NOMO-1 treated with dmso at 0.1 percent for 144 hours (cell line): ENCODE data around the gene GJB5.
"Not testable (repeated sequence)": the region's sequence is repeated elsewhere in the genome, so short reads cannot be mapped to it uniquely, and the experiment has no call there.

Source experiments
- DNase-seq: peaks from one replicate; lab custom pipeline; 2025; ENCODE audit not compliant: unreplicated experiment; lab: John Stamatoyannopoulos, UW

The GJB5 gene

GRCh38 chr1:34754964-34755637 is at the start of gene GJB5:
Gene GJB5, plus strand, starts transcription at chr1:34755047. Its CDS starts 2,284 bp downstream, at chr1:34757331.
- no peak for DNase-seq

GRCh38 chr1:34705077-34705476 is 49.8 kb upstream of the GJB5 start:
- DNase-seq, result no peak

GRCh38 chr1:34708106-34708505 is 46.7 kb upstream of the GJB5 start:
- no peak for DNase-seq

- DNase-seq, result no peak
Measured at GRCh38 chr1:34709547-34709946, 45.3 kb upstream of the GJB5 start.

GRCh38 chr1:34710812-34711211 is 44.0 kb upstream of the GJB5 start:
- no peak for DNase-seq

GRCh38 chr1:34711485-34711884 is 43.4 kb upstream of the GJB5 start:
- no peak for DNase-seq

- DNase-seq, result no peak
Measured at GRCh38 chr1:34712007-34712688, 42.7 kb upstream of the GJB5 start.

- DNase-seq, result no peak
Measured at GRCh38 chr1:34713443-34713842, 41.4 kb upstream of the GJB5 start.

- no peak for DNase-seq
Measured at GRCh38 chr1:34714386-34714785, 40.5 kb upstream of the GJB5 start.

GRCh38 chr1:34715139-34715538 is 39.7 kb upstream of the GJB5 start:
- no peak for DNase-seq

- no peak for DNase-seq
Measured at GRCh38 chr1:34721241-34721640, 33.6 kb upstream of the GJB5 start.

- no peak for DNase-seq
Measured at GRCh38 chr1:34721646-34722355, 33.0 kb upstream of the GJB5 start.

GRCh38 chr1:34726861-34727260 is 28.0 kb upstream of the GJB5 start:
- DNase-seq, result no peak

GRCh38 chr1:34730485-34730884 is 24.4 kb upstream of the GJB5 start:
- no peak for DNase-seq

- not testable (repeated sequence) for DNase-seq
Measured at GRCh38 chr1:34732831-34733230, 22.0 kb upstream of the GJB5 start.

GRCh38 chr1:34736692-34737091 is 18.2 kb upstream of the GJB5 start:
- no peak for DNase-seq

- DNase-seq, result not testable (repeated sequence)
Measured at GRCh38 chr1:34737236-34737635, 17.6 kb upstream of the GJB5 start.

GRCh38 chr1:34739613-34740012 is 15.2 kb upstream of the GJB5 start:
- DNase-seq, result no peak

GRCh38 chr1:34740161-34740868 is 14.5 kb upstream of the GJB5 start:
- DNase-seq, result no peak

GRCh38 chr1:34742667-34743270 is 12.1 kb upstream of the GJB5 start:
- DNase-seq, result peak; percentile 30

- no peak for DNase-seq
Measured at GRCh38 chr1:34743775-34744174, 11.1 kb upstream of the GJB5 start.
